ENCODE measurements around the gene ACER3. TPM values are rescaled to one million over a fixed set of nuclear protein-coding genes. Genes with fewer than 3 reads are reported as not detected.

The ACER3 gene
- total and polyA plus RNA-seq, 8 donors, result 2.1 to 25.9 (median 8.5) TPM

- Histone ChIP-seq H3K9me3 (no peaks in the 10 kb centered on the region), H3K27ac (peak overlapping the region; percentile 25 to 73 (median 56)), H3K36me3 (peaks cover 0 to 6% (median 0%) of the 10 kb centered on the region in 4 donors), H3K4me3 (peak overlapping the region in 2 of 4 donors; percentile 16 to 17), H3K27me3 (peaks cover 0 to 53% (median 23%) of the 10 kb centered on the region in 3 donors), H3K4me1 (peaks cover 15 to 34% (median 26%) of the 10 kb centered on the region in 4 donors)
- WGBS, 5 donors, result 38 to 71% (median 53%) methylated on average over 2 of the region's 2 CpGs
- no peak for DNase-seq
- TF ChIP-seq, protein P1, sequence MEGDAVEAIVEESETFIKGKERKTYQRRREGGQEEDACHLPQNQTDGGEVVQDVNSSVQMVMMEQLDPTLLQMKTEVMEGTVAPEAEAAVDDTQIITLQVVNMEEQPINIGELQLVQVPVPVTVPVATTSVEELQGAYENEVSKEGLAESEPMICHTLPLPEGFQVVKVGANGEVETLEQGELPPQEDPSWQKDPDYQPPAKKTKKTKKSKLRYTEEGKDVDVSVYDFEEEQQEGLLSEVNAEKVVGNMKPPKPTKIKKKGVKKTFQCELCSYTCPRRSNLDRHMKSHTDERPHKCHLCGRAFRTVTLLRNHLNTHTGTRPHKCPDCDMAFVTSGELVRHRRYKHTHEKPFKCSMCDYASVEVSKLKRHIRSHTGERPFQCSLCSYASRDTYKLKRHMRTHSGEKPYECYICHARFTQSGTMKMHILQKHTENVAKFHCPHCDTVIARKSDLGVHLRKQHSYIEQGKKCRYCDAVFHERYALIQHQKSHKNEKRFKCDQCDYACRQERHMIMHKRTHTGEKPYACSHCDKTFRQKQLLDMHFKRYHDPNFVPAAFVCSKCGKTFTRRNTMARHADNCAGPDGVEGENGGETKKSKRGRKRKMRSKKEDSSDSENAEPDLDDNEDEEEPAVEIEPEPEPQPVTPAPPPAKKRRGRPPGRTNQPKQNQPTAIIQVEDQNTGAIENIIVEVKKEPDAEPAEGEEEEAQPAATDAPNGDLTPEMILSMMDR (IDR thresholded peaks at IDR 0.05), result no peak
- TF ChIP-seq POLR2A (IDR thresholded peaks at IDR 0.05) (no peak), POLR2AphosphoS5 (IDR thresholded peaks at IDR 0.05) (no peak), EP300 (IDR thresholded peaks at IDR 0.05) (no peak)
- intact Hi-C loops (cut with DNase I; ENCODE audit: low total_unique reads), result no loop called here
Observed at GRCh38 chr11:77035039-77035438, 174.3 kb downstream of the ACER3 start.

DNA sequence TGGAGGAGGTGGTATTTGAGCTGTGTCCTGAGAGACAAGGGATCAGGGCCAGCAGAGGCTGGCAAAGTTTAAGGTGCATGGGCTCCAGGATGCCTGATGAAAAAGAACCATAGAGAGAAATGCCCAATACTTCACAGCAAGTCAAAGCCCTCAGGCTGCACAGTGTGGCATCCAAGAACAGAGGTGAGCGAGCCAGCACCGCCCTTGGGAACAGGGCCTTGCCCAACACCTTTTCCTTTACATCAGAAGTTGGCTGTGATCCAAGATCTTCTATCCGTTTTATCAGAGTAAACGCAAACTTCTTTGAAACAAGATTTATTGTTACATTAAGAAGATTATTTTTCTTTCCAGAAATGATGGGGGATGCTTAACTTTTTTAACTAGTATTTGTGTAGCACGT is 174.9 kb downstream of the ACER3 start:
- 20 to 33% (median 27%) methylated on average over 5 of the region's 5 CpGs for WGBS, 5 donors
- Histone ChIP-seq H3K4me3 (peak overlapping the region in 2 of 4 donors; percentile 17 to 19), H3K4me1 (peaks cover 16 to 39% (median 29%) of the 10 kb centered on the region in 4 donors), H3K27me3 (peaks cover 0 to 54% (median 28%) of the 10 kb centered on the region in 3 donors), H3K9me3 (no peaks in the 10 kb centered on the region), H3K27ac (peak overlapping the region; percentile 25 to 73 (median 56)), H3K36me3 (peaks cover 0 to 11% (median 0%) of the 10 kb centered on the region in 4 donors)
- TF ChIP-seq POLR2A (IDR thresholded peaks at IDR 0.05) (no peak), POLR2AphosphoS5 (IDR thresholded peaks at IDR 0.05) (peak in 2 of 3 donors; percentile 72 to 75)
- peak; percentile 67 to 81 for DNase-seq
- intact Hi-C loops (cut with DNase I; ENCODE audit: low total_unique reads), result no loop called here

GRCh38 chr11:77036398-77036797 is 175.7 kb downstream of the ACER3 start:
- Histone ChIP-seq H3K4me1 (peaks cover 16 to 41% (median 29%) of the 10 kb centered on the region in 4 donors), H3K27ac (peak overlapping the region in 2 of 5 donors; percentile 60 to 73), H3K27me3 (peaks cover 0 to 54% (median 23%) of the 10 kb centered on the region in 3 donors), H3K4me3 (peak overlapping the region in 2 of 4 donors; percentile 7 to 19), H3K36me3 (peaks cover 0 to 15% (median 0%) of the 10 kb centered on the region in 4 donors), H3K9me3 (no peaks in the 10 kb centered on the region)
- intact Hi-C loops (cut with DNase I; ENCODE audit: low total_unique reads), result no loop called here
- WGBS, 5 donors, result 27 to 48% (median 35%) methylated on average over 5 of the region's 5 CpGs
- peak in 1 of 2 donors; percentile 42 for DNase-seq
- TF ChIP-seq POLR2AphosphoS5 (IDR thresholded peaks at IDR 0.05) (peak in 2 of 3 donors; percentile 44 to 66), POLR2A (IDR thresholded peaks at IDR 0.05) (no peak)

- peaks cover 0 to 56% (median 23%) of the 10 kb centered on the region in 3 donors for H3K27me3 ChIP-seq
- H3K9me3 ChIP-seq, result no peaks in the 10 kb centered on the region
- H3K36me3 ChIP-seq, result peaks cover 0 to 15% (median 0%) of the 10 kb centered on the region in 4 donors
- DNase-seq, result no peak
- H3K4me1 ChIP-seq, result peaks cover 16 to 41% (median 29%) of the 10 kb centered on the region in 4 donors
- peak overlapping the region in 2 of 4 donors; percentile 7 to 19 for H3K4me3 ChIP-seq
- no peak for TF ChIP-seq POLR2A (IDR thresholded peaks at IDR 0.05)
- TF ChIP-seq POLR2AphosphoS5 (IDR thresholded peaks at IDR 0.05), result no peak
- no peak for TF ChIP-seq EP300 (IDR thresholded peaks at IDR 0.05)
- TF ChIP-seq, protein P1 (IDR thresholded peaks at IDR 0.05), result no peak
- peak overlapping the region in 1 of 5 donors; percentile 49 for H3K27ac ChIP-seq
- 62 to 73% (median 67%) methylated on average over 10 of the region's 10 CpGs for WGBS, 5 donors
- intact Hi-C loops (cut with DNase I; ENCODE audit: low total_unique reads), result no loop called here
Observed at GRCh38 chr11:77037057-77037456, 176.3 kb downstream of the ACER3 start.

DNA sequence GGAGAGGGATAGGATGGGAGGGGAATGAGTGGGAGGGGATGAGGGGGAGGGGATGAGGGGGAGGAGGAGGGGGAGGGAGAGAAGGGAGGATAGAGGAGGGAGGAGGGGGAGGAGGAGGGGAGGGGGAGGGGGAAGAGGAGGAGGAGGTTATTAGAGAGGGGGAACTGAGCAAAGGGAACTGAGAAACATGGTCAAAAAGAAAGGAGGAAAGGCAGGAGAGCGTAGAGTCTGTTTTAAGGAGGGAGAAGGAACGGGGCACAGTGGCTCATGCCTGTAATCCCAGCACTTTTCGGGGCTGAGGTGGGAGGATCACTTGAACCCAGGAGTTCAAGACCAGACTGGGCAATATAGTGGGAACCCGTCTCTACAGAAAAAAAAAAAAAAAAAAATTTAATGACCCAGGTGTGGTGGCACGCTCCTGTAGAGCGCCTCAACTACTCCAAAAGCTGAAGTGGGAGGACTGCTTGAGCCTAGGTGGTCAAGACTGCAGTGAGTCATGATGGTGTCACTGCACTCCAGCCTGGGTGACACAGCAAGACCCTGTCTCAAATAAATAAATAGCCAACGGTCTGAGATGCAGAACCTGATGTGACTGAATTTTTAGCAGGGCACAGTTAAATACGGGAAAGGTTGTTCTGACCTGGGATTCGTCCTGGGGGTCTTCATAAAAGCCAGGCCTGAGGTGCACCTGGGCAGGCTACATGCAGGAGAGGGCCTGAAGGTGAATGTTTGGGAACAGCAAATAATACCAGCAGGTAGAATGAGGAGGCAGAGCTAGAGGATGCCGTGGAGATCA is 177.5 kb downstream of the ACER3 start:
- Histone ChIP-seq H3K4me3 (no peak overlapping the region), H3K36me3 (peaks cover 0 to 15% (median 0%) of the 10 kb centered on the region in 4 donors), H3K27me3 (peaks cover 0 to 64% (median 23%) of the 10 kb centered on the region in 3 donors), H3K4me1 (peaks cover 16 to 41% (median 29%) of the 10 kb centered on the region in 4 donors), H3K9me3 (no peaks in the 10 kb centered on the region), H3K27ac (no peak overlapping the region)
- no peak for DNase-seq
- intact Hi-C loops (cut with DNase I; ENCODE audit: low total_unique reads), result no loop called here
- 78 to 86% (median 83%) methylated on average over 10 of the region's 10 CpGs for WGBS, 5 donors
- TF ChIP-seq EP300 (IDR thresholded peaks at IDR 0.05), result no peak
- no peak for TF ChIP-seq POLR2AphosphoS5 (IDR thresholded peaks at IDR 0.05)
- TF ChIP-seq, protein P1 (IDR thresholded peaks at IDR 0.05), result no peak
- TF ChIP-seq POLR2A (IDR thresholded peaks at IDR 0.05), result no peak
